H1 (cell line): ENCODE data around the gene CWC25. TPM values are rescaled to one million over a fixed set of nuclear protein-coding genes. Genes with fewer than 3 reads are reported as not detected.

Source experiments
- CTCF ChIA-PET: fragments of 300-600 bp; sonication (Branson Sonifier 250); formaldehyde crosslinking; loops from one replicate; lab custom pipeline; 2021; ENCODE audit not compliant: partially characterized antibody; lab: Charles Lee
- POLR2A ChIA-PET: fragments of 300-600 bp; sonication (Branson Sonifier 250); formaldehyde crosslinking; loops from one replicate; lab custom pipeline; 2021; ENCODE audit warnings: inconsistent platforms; ENCODE audit not compliant: partially characterized antibody; lab: Charles Lee
- DNase-seq, 2 experiments: peaks; one replicate each; pipeline versions ENCODE4 v3.0.0 to v3.0.0-alpha.2; 2010 to 2022; ENCODE audit warnings: low spot score in 2 of 2, low read depth in 1 of 2, mixed read lengths in 1 of 2
- FAIRE-seq: peaks from 2 replicates; lab custom pipeline; 2011; peaks lifted over from hg19 to GRCh38; lab: Jason Lieb, UNC
- H2AFZ ChIP-seq: 2 replicates; pipeline ENCODE4 v1.8.1; 2012; ENCODE audit warnings: low read length, inconsistent platforms
- H2AK5ac ChIP-seq: 2 replicates; pipeline ENCODE4 v1.6.1; 2013; ENCODE audit warnings: low read depth, low read length
- H2BK120ac ChIP-seq: replicated peaks from 2 replicates; pipeline ENCODE3; 2013; ENCODE audit warnings: low read depth, low read length, inconsistent platforms
- H2BK12ac ChIP-seq: 2 replicates; pipeline ENCODE4 v1.6.1; 2013; ENCODE audit warnings: low read depth, low read length
- H2BK15ac ChIP-seq: 2 replicates; pipeline ENCODE4 v1.6.1; 2013; ENCODE audit warnings: low read length
- H2BK20ac ChIP-seq: 2 replicates; pipeline ENCODE4 v1.6.1; 2013; ENCODE audit warnings: low read length
- H2BK5ac ChIP-seq: 2 replicates; pipeline ENCODE4 v1.6.1; 2013; ENCODE audit warnings: low read depth, low read length
- H3K14ac ChIP-seq: 2 replicates; pipeline ENCODE4 v1.6.1; 2013; ENCODE audit warnings: inconsistent platforms; ENCODE audit not compliant: insufficient read length
- H3K18ac ChIP-seq: 2 replicates; pipeline ENCODE4 v1.6.1; 2013; ENCODE audit warnings: low read length; ENCODE audit errors: extremely low read depth
- H3K23ac ChIP-seq: 2 replicates; pipeline ENCODE4 v1.6.1; 2013; ENCODE audit warnings: inconsistent platforms; ENCODE audit not compliant: insufficient read length
- H3K23me2 ChIP-seq: 2 replicates; pipeline ENCODE4 v1.6.1; 2013; ENCODE audit warnings: low read depth, low read length
- H3K27ac ChIP-seq: 2 replicates; pipeline ENCODE4 v1.6.1; 2011; ENCODE audit warnings: low read depth, low read length, inconsistent platforms
- H3K27me3 ChIP-seq, 4 experiments: replicated peaks in 1 of 4; 1 replicate in 1 of 4; 2 replicates in 3 of 4; pipeline versions ENCODE4 v1.6.1 to v1.8.1; 2011 to 2013; ENCODE audit warnings: low read length in 3 of 4, mild to moderate bottlenecking in 3 of 4, inconsistent platforms in 2 of 4, mixed read lengths in 2 of 4, moderate library complexity in 1 of 4; ENCODE audit not compliant: control insufficient read depth in 3 of 4, insufficient read depth in 3 of 4; ENCODE audit errors: extremely low read depth in 1 of 4
- H3K36me3 ChIP-seq, 4 experiments: 2 replicates each; pipeline versions ENCODE4 v1.6.1 to v1.8.1; 2011 to 2013; ENCODE audit warnings: mild to moderate bottlenecking in 4 of 4, low read length in 3 of 4, moderate library complexity in 2 of 4, control low read depth in 1 of 4, inconsistent platforms in 1 of 4; ENCODE audit not compliant: insufficient read depth in 4 of 4, control insufficient read depth in 2 of 4
- H3K4ac ChIP-seq: replicated peaks from 2 replicates; pipeline ENCODE3; 2013; ENCODE audit warnings: low read length, low read depth, mixed read lengths, inconsistent platforms; ENCODE audit not compliant: insufficient read length
- H3K4me1 ChIP-seq, 4 experiments: replicated peaks in 1 of 4; 1 replicate in 1 of 4; 2 replicates in 3 of 4; pipeline versions ENCODE4 v1.6.1 to v1.8.1; 2011 to 2013; ENCODE audit warnings: low read length in 3 of 4, inconsistent platforms in 2 of 4, mixed read lengths in 1 of 4; ENCODE audit not compliant: insufficient read depth in 4 of 4, control insufficient read depth in 3 of 4
- H3K4me2 ChIP-seq, 2 experiments: 2 replicates each; pipeline versions ENCODE4 v1.6.1 to v1.8.1; 2011 to 2013; ENCODE audit warnings: low read depth in 2 of 2, low read length in 2 of 2, control low read depth in 1 of 2, inconsistent platforms in 1 of 2, mild to moderate bottlenecking in 1 of 2; ENCODE audit not compliant: insufficient read depth in 1 of 2
- H3K4me3 ChIP-seq, 4 experiments: fragments of 200-600, 300-600 bp in 1 of 4; sonication (generic), shearing (Covaris generic), sonication (Bioruptor Twin) in 1 of 4; 2 replicates each; pipeline versions ENCODE4 v1.5.1 to v1.8.1; 2011 to 2016; ENCODE audit warnings: low read length in 4 of 4, low read depth in 3 of 4, control low read depth in 2 of 4, inconsistent platforms in 2 of 4, mild to moderate bottlenecking in 2 of 4, mixed read lengths in 1 of 4, moderate library complexity in 1 of 4; ENCODE audit not compliant: insufficient read depth in 2 of 4; ENCODE audit errors: extremely low read depth in 1 of 4
- H3K56ac ChIP-seq: replicated peaks from 2 replicates; pipeline ENCODE3; 2013; ENCODE audit warnings: low read depth, mild to moderate bottlenecking, mixed read lengths, low read length, inconsistent platforms; ENCODE audit not compliant: insufficient read length
- H3K79me1 ChIP-seq: 2 replicates; pipeline ENCODE4 v1.6.1; 2013; ENCODE audit warnings: low read depth, low read length, control low read depth
- H3K79me2 ChIP-seq, 2 experiments: 2 replicates each; pipeline versions ENCODE4 v1.6.1 to v1.8.1; 2012 to 2013; ENCODE audit warnings: low read length in 2 of 2, mild to moderate bottlenecking in 2 of 2, inconsistent platforms in 1 of 2; ENCODE audit not compliant: insufficient read depth in 2 of 2, control insufficient read depth in 1 of 2
- H3K9ac ChIP-seq, 4 experiments: replicated peaks in 1 of 4; 1 replicate in 1 of 4; 2 replicates in 3 of 4; pipeline versions ENCODE4 v1.6.1 to v1.8.1; 2011 to 2013; ENCODE audit warnings: low read depth in 3 of 4, low read length in 3 of 4, control low read depth in 2 of 4, mild to moderate bottlenecking in 2 of 4, moderate library complexity in 2 of 4, inconsistent platforms in 1 of 4; ENCODE audit errors: extremely low read depth in 1 of 4
- H3K9me3 ChIP-seq, 2 experiments: 2 replicates each; pipeline versions ENCODE4 v1.6.1 to v1.8.1; 2012 to 2013; ENCODE audit warnings: mild to moderate bottlenecking in 2 of 2, moderate library complexity in 2 of 2, control low read depth in 1 of 2, inconsistent platforms in 1 of 2, low read depth in 1 of 2, low read length in 1 of 2, mixed read lengths in 1 of 2; ENCODE audit not compliant: insufficient read depth in 2 of 2
- H4K20me1 ChIP-seq, 2 experiments: replicated peaks in 1 of 2; 2 replicates each; pipeline versions ENCODE3 to v1.8.1; 2011 to 2013; ENCODE audit warnings: inconsistent platforms in 2 of 2, low read length in 2 of 2, mild to moderate bottlenecking in 1 of 2; ENCODE audit not compliant: insufficient read depth in 2 of 2, control insufficient read depth in 1 of 2
- H4K5ac ChIP-seq: 2 replicates; pipeline ENCODE4 v1.6.1; 2013; ENCODE audit warnings: low read length, low read depth, mixed read lengths, inconsistent platforms; ENCODE audit not compliant: insufficient read length
- H4K8ac ChIP-seq: 2 replicates; pipeline ENCODE4 v1.8.0; 2013; ENCODE audit warnings: mild to moderate bottlenecking, moderate library complexity, low read length, inconsistent platforms; ENCODE audit not compliant: insufficient read depth; ENCODE audit errors: extremely low read depth
- H4K91ac ChIP-seq: replicated peaks from 2 replicates; pipeline ENCODE3; 2013; ENCODE audit warnings: low read length, mixed read lengths, inconsistent platforms; ENCODE audit not compliant: insufficient read length
- CREB1 ChIP-seq: IDR thresholded peaks from 2 replicates; pipeline ENCODE4 v1.6.1; 2012; ENCODE audit warnings: inconsistent platforms
- CTCF ChIP-seq, 3 experiments: IDR thresholded peaks; 1 replicate in 2 of 3; 2 replicates in 1 of 3; pipeline versions ENCODE4 v1.5.1 to v1.6.1; 2011; ENCODE audit warnings: low read length in 3 of 3, mild to moderate bottlenecking in 3 of 3, inconsistent platforms in 2 of 3, low read depth in 1 of 3, moderate library complexity in 1 of 3; ENCODE audit not compliant: insufficient read depth in 1 of 3; ENCODE audit errors: control extremely low read depth in 1 of 3
- JUN ChIP-seq: IDR thresholded peaks from 2 replicates; pipeline ENCODE4 v1.6.1; 2011; ENCODE audit warnings: low read depth, mild to moderate bottlenecking, improper control_type of control experiment, low read length
- NRF1 ChIP-seq: IDR thresholded peaks from 2 replicates; pipeline ENCODE4 v1.6.1; 2011; ENCODE audit warnings: mild to moderate bottlenecking, low read depth, low read length, improper control_type of control experiment
- SP2 ChIP-seq: IDR thresholded peaks from 2 replicates; pipeline ENCODE4 v1.6.1; 2012; ENCODE audit warnings: mild to moderate bottlenecking, low read length, inconsistent platforms
- SUZ12 ChIP-seq: fragments of 200-600 bp; sonication (generic); IDR thresholded peaks from 2 replicates; pipeline ENCODE4 v1.6.1; 2012; ENCODE audit warnings: mild to moderate bottlenecking, inconsistent platforms, low read length, moderate library complexity, mixed read lengths
- USF2 ChIP-seq: IDR thresholded peaks from 2 replicates; pipeline ENCODE4 v1.6.1; 2011; ENCODE audit warnings: low read length, improper control_type of control experiment
- YY1 ChIP-seq: IDR thresholded peaks from 2 replicates; pipeline ENCODE4 v1.6.1; 2011; ENCODE audit warnings: low read depth, mild to moderate bottlenecking, low read length
- WGBS, 2 experiments: shearing (Covaris generic) in 1 of 2; methylation state at CpG; one replicate each; pipeline versions ENCODE4 v1.1.6 to v1.1.7; 2013 to 2015; ENCODE audit warnings: low lambda C conversion rate in 2 of 2, mixed read lengths in 2 of 2, inconsistent platforms in 1 of 2, low coverage in 1 of 2, missing lambda C conversion rate in 1 of 2; ENCODE audit not compliant: insufficient replicate concordance in 2 of 2, insufficient coverage in 1 of 2, insufficient read length in 1 of 2; ENCODE audit errors: extremely low coverage in 1 of 2, missing lambda C conversion rate in 1 of 2; 5-methylcytosine and 5-hydroxymethylcytosine counted together
- polyA plus RNA-seq, 7 experiments: library from polyadenylated mRNA; depleted of rRNA in 3 of 7; stranded (reverse) in 5 of 7; unstranded in 2 of 7; fragments of >200 nt in 5 of 7; fragments of 200-250 nt in 2 of 7; gene quantifications; 1 replicate in 5 of 7; 2 replicates in 1 of 7; 4 replicates in 1 of 7; pipeline versions ENCODE4 v1.2.1 to v1.2.3, GENCODE V29; 2011 to 2013; ENCODE audit warnings: missing spikeins in 2 of 7, mixed read lengths in 2 of 7
- total RNA-seq: library from RNA; stranded (reverse); fragmentation: NEBNext Ultra II Directional; extraction: Animal tissue kit (Norgen Biotek cat#: 25700); gene quantifications from 2 replicates; pipeline ENCODE4 v1.2.1, GENCODE V29; 2021

CWC25 gene
- total and polyA plus RNA-seq, 2 of the 8 experiments (the other 6 are each of a cell fraction or from before 2014, with no cell fraction given) = 11.1 to 13.1 TPM

- H3K36me3 ChIP-seq = peaks cover 5 to 13% (median 10%) of the 10 kb centered on the region in 4 experiments; a peak in 7 of 8 replicates
- ChIA-PET POLR2A (interaction anchor here (0.6 to 3.6 kb wide), 15 partner anchors 10 to 699 kb away, joined by 3 to 22 read pairs (median 4); partner anchors contain the start of genes LASP1, MED1, MLLT6 and RPL19), CTCF (interaction anchor here (0.6 to 1.7 kb wide), 7 partner anchors 17 to 117 kb away, joined by 3 to 8 read pairs (median 3); no protein-coding TSS in a partner anchor)
- peak overlapping the region; percentile 40; the same call in 1 of the 2 replicates for H2BK15ac ChIP-seq
- peak overlapping the region; percentile 86 to 99 (median 90) for H3K4me3 ChIP-seq
- H2AFZ ChIP-seq = peak overlapping the region; percentile 68; the same call in 1 of the 2 replicates
- no peak overlapping the region for H3K23ac ChIP-seq
- peak overlapping the region; percentile 63; the same call in 1 of the 2 replicates for H3K27ac ChIP-seq
- peak overlapping the region; percentile 64 to 86 (median 76) for H3K9ac ChIP-seq
- no peak for FAIRE-seq
- H4K5ac ChIP-seq = peak overlapping the region; percentile 51
- peak overlapping the region; percentile 70 to 89 for H3K4me2 ChIP-seq
- no peak overlapping the region for H3K14ac ChIP-seq
- peaks cover 0 to 6% (median 3%) of the 10 kb centered on the region in 4 experiments; a peak in 5 of 7 replicates for H3K4me1 ChIP-seq
- H2BK5ac ChIP-seq = peak overlapping the region; percentile 82
- 2% methylated on average over 44 of the region's 44 CpGs; no CpG with 5 or more reads in 1 of the 2 experiments for WGBS, 2 experiments
- H4K91ac ChIP-seq = peak overlapping the region; percentile 29
- peak overlapping the region; percentile 73 for H3K56ac ChIP-seq
- H3K79me1 ChIP-seq = peaks cover 2% of the 10 kb centered on the region; the same call in 1 of the 2 replicates
- peak overlapping the region; percentile 10 for H3K4ac ChIP-seq
- no peak overlapping the region for H2BK20ac ChIP-seq
- H3K18ac ChIP-seq = peak overlapping the region; percentile 81
- peaks cover 3 to 21% of the 10 kb centered on the region in 2 experiments; a peak in 3 of 4 replicates for H3K79me2 ChIP-seq
- peak overlapping the region; percentile 18; the same call in 1 of the 2 replicates for H2AK5ac ChIP-seq
- H4K20me1 ChIP-seq = peaks cover 0 to 6% of the 10 kb centered on the region in 2 experiments
- no peaks in the 10 kb centered on the region for H3K9me3 ChIP-seq
- peak overlapping the region; percentile 53 for H4K8ac ChIP-seq
- peak in 1 of 2 experiments; percentile 95 for DNase-seq
- H3K23me2 ChIP-seq = peaks cover 38% of the 10 kb centered on the region
- peak overlapping the region; percentile 70; the same call in 1 of the 2 replicates for H2BK12ac ChIP-seq
- H3K27me3 ChIP-seq = peaks cover 0 to 11% (median 5%) of the 10 kb centered on the region in 4 experiments; a peak in 5 of 7 replicates
- H2BK120ac ChIP-seq = peak overlapping the region; percentile 7
- no peak for TF ChIP-seq SP2
- peak; percentile 72 for TF ChIP-seq YY1
- peak; percentile 43; the same call in 1 of the 2 replicates for TF ChIP-seq NRF1
- no peak for TF ChIP-seq JUN
- 0 out of 4 replicates have a peak, but pooled peaks of 1 of the 3 experiments have one; percentile 3 for TF ChIP-seq CTCF (IDR thresholded peaks at IDR 0.05; ENCODE audit: control extremely low read depth in 1 of 3, insufficient read depth in 1 of 3, low read depth in 1 of 3, low read length in 3 of 3)
- TF ChIP-seq CREB1 = peak; percentile 56
- TF ChIP-seq USF2 = no peak
- no peak for TF ChIP-seq SUZ12
Observed at GRCh38 chr17:38751808-38752307, 73.3 kb downstream of the CWC25 start.
